HG03159 (cell line): ENCODE results near the gene PTPRN2.

Experiments used
- ATAC-seq: cut with Tn5 transposase; IDR thresholded peaks from one replicate; pipeline ENCODE4 v1.9.1; 2021; ENCODE audit warnings: mild to moderate bottlenecking, moderate library complexity; ENCODE audit not compliant: unreplicated experiment

PTPRN2 gene

DNA sequence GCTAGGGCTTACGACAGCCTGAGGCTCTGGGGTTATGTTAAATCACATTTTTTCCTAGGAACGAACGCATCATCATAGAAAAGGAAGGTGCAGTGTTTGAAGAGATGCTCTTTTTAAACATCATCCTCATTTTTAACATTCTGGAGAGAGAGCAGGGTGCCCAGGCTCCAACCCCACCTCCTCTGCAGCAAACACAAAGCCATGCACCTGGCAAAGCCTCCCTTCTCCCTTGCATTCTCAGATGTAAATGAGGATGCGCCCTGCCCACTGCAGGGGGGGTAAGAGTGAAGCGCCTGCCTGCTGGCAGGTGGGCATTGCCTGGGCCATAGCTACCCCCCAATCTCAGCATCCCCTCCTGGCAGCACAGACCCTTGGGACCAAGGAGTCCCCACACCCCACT, 92.4 kb downstream of the PTPRN2 start:
- no peak for ATAC-seq

DNA sequence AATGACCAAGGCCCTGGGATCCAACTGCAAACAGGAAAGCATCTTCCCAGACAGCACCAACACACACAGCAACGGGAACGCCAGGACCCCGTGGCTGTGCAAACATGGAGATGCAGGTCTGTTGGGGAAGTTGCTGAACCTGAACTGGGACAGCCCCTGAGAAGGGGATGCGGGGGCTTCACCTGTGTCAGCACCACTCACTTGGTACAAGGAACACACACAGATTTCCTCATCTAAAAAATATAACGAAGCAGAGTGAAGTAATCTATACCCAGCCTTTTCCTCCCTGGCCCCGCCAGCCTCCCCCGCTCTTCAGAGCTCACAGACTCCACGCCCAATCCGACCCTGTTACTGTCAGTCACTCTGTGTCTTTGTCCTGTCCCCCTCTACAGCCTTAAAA, 93.0 kb downstream of the PTPRN2 start:
- no peak for ATAC-seq

DNA sequence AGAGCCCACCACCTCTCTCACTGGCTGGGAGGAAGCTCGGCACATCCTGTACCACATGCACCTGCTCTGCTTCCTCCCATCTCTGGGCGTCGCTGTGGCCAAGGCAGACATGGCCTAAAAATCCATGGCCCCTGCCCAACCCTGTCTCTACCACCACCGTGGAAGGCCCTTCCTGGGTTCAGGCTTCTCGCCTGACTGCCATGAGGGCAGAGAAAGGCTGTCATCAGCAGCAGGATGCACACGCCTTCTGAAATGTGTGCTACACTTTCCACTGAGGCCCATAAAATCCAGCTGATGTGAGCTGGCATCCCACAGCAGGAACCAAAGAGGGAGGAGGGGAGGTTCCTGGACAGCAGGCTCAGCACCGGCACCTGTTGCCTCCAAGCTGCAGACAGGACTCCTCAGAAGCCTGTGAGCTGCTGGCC, 93.4 kb downstream of the PTPRN2 start:
- no peak for ATAC-seq

DNA sequence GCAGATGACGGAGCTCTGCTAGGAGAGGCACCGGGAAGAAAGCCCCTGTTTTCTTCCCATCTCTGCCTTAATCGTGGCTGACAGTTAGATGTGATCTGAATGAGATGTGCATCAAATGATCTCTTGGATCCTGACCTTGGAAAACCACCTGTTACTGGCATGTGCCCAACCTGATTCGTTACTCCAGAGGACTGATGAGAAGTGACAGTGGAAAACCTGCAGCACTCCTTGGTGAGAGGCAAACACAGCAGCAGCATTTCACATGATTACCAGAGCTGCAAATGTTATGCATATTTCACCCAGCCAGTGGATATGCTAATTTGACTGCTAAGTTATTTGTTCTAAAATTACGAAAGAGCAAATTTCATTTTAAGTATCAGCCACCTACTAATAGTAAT, 95.3 kb downstream of the PTPRN2 start:
- ATAC-seq: no peak

DNA sequence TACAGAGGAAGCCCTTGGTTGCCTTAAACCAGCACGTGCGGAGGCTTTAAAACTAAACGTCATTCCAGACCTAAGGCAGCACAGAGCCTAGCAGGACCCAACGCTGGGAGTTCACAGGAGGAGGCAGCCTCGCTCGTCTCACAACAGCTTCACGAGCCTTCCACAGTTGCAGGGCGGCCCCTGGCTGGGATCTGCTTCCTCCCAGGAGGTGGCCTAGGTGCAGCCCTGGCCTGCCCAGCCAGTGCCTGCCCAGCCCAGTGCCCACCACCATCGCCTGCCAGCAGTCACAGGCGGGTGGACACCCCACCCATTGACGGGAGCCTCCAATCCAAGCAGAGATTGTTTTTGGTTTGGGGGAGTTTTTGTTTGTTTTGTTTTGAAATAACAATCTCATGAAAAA, 96.5 kb downstream of the PTPRN2 start:
- ATAC-seq: no peak

DNA sequence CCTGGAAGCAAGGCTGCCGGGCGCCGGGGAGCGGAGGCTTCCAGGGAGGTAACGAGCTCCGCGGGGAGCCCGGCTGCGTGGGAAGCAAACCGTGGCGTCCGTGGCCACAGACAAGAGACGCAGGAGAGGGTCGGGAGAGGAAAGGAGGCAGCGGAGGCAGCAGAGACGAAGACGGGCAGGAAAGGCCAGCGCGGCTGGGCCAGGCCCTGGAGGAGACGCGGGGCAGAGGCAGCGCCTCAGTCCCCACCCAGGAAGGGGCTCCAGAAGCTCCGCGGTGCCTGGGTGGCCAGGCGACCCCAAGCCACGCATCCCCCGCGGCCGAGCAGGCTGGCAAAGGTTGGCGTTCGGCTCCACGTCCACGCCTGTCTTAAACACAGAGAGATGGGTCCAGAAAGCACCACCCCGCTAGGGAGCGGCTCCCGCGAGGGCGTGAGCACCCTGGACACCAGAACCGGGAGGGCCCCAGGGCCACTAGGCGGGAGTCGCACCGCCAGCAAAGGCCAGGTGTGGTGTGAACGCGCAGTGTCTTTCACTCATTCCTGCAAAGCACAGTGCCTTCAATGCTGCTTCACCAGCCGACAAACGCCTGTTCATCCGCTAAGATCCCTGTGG, 97.3 kb downstream of the PTPRN2 start:
- ATAC-seq: no peak

DNA sequence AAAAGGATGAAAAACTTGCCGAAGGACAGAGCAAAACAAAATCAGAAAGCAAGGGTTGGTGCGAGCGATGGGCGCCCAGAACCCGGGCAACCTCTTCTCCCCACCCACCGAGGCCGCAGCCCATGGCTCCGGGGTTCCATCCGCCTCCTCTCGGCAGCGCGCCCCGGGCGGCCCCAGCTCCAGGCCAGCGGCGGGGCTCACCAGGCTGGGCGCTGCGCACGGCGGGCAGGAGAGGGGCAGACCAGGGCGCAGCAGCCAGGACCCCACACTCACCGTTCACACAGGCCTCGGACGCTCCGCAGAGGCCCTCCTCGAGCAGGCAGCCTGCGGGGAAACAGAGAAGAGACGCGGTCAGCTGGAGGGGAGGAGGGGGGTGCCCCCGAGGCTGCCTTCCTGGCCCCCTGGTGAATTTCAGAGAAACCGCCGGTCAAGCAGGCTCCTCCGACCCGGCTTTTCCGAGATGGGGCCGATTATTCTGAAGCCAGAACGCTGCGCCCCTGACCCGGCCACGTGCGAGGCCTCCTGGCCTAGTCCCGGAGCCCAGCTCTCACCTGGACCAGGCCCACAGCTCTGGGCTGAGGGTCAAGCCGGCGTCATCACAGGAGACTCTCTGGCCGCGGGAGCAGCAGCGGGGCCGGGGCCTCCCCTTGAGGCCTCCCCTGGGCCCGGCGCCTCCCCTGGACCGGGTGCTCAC, 98.0 kb downstream of the PTPRN2 start:
- ATAC-seq: no peak

DNA sequence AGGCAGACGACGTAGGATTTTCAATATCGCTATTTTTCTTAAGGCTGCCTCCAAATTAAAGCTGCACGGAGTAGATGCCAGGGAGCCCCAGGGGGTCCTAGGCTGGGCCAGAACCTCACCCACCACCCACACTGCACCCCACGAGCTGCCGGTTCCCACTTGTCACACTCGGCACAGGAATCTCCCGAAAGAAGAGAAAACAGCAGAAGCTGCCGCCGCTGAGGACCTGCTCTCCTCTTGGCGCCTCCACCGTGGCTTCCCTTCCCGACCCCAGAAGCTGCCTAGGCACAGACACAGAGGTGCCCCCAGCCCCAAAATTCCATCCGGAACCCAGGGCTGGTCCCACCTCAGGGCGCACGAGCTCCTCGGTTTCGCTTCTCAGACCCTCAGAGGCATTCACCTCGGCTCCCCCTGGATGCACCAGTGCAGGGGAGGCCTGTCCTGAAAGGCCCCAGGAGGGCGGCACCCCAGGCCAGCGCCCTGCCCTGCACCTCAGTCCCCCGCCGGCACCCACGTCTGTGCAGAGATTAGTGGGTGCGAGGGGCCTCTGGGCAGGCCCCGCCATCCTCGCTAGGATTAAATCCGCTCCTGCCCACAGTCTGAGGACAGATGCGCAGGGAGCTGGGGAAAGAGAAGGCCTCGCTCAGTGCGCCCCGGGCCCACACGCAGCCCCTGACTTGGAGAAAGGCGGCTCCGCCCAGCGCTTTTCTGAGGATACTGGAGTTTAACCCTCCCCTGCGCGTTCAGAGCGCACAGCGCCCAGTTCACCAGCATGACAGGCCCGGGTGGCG, 99.2 kb downstream of the PTPRN2 start:
- no peak for ATAC-seq

DNA sequence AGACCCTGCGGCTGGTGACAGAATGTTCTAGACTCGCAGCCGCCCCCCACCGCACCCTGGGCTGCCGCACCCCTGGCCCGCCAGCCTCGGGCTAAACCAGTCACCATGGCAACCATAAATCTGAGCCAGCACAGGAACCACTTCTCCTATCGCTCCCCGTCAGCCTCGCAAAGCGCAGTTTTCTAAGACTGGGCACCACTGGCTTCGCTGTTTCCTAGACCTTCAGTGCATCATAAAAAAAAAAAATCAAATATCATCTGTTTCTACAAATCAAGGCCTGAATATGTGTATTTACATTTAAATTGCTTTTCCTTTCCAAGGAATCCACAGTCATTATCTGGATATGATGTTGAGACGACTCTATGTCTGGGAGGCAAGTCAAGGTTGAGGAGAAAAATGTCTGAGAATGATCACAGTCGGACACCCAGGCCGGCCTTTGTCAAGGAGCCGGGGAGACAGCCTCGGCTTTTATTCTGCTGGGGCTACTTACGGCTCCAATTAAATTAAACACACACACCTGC, 99.9 kb downstream of the PTPRN2 start:
- no peak for ATAC-seq

DNA sequence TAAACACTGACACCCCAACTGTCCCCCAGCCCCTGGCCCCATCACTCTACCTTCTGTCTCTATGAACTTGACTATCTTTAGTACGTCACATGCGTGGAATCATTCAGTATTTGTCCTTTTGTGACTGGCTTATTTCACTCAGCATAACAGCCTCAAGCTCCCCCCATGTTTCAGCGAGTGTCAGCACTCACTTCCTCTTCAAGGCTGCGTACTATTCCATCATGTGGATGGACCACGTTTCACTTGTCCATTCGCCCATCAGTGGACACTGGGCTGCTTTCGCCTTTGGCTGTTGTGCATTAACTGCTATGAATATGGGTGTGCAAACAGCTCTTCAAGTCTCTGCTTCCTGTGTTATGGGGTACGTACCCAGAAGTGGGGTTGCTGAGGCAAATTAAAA, 100.7 kb downstream of the PTPRN2 start:
- no peak for ATAC-seq

DNA sequence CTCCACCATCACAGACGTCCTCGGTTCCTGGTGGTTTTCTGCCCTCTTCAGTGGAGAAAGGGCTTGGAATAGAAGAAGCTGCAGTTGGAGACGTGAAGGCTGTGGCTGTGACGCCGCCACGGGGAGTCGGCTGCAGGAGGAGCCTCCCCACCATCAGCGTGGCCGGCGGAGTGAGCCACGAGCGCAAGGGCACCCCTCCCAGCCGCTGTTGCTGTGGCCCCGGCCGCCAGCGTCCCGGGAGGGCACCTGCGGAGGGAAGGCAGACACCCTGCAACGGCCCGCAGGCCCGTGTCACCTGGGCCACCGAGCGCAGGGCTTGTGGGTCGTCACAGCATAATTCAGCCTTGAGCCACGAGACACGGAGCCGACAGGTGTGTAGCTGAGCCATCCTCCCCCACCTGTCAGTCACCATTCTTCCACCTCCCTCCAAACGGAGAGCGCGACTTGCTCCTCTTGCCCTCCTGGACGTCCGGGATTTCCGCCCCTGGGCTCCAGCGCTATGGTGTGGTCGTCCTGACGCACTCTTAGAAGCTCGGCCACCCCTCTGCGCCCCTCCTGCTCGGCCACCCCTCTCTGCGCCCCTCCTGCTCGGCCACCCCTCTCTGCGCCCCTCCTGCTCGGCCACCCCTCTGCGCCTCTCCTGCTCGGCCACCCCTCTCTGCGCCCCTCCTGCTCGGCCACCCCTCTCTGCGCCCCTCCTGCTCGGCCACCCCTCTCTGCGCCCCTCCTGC, 102.7 kb downstream of the PTPRN2 start:
- no peak for ATAC-seq

DNA sequence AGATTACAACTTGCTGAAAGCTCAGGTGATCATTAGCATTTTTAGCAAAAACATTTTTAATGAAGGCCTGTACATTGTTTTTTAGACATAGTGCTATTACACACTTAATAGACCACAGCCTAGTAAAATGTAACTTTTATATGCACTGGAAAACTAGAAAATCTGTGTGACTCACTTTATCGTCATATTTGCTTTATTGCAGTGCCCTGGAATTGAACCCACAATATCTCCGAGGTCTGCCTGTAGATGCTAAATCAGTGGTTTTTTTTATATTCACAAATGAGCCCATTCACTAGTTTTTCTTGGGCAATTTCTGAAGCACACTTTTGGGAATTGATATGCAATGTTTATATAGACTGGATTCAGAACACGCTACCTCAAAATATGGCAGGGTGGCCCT, 105.1 kb downstream of the PTPRN2 start:
- no peak for ATAC-seq

DNA sequence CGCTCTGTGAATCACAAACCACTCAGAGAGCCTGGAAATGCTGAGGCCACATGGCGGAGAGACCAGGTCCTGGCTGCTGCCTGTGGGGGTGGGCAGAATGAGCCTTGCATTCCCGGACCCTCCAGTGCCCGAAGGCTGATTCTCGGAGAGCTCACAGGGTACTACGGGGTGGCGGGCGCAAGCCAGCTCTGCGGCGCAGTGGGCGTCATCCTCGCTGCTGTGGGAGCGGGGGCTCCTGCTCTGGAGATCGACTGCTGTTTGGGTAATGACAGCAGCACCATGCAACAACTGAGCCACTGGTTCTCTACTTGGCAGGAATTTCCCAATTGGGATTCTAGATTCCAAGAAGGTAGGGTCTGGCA, 108.0 kb downstream of the PTPRN2 start:
- no peak for ATAC-seq

DNA sequence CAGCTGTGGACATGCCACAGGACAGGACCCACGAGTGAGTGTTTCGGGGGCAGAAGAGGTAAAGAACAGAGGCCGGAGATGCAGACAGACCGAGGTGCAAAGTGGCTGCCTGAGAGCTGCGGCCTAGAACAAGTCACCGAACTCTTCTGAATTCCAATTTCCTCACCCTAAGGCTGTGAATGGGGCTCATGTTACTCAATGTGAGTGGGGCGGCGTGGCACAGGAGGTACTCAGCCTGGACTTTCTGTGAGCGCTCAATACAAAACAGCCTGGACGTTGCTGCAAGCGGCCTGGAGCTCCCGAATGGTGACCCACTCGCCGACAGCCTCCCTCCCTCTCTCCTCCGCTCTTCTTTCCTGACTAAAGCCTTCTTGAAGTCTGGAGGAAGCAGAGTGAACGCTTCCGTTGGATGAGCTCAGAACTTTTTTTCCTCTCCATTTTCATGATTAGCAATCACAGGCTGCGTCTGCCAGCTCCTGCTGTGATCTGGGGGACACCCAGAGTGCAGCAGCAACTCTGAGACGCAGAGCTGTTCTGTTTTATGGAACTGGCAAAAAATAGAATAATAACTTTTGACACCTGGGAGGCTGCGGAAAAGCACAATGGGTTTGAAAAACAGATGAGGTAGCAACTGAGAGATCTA, 108.5 kb downstream of the PTPRN2 start:
- ATAC-seq: no peak

DNA sequence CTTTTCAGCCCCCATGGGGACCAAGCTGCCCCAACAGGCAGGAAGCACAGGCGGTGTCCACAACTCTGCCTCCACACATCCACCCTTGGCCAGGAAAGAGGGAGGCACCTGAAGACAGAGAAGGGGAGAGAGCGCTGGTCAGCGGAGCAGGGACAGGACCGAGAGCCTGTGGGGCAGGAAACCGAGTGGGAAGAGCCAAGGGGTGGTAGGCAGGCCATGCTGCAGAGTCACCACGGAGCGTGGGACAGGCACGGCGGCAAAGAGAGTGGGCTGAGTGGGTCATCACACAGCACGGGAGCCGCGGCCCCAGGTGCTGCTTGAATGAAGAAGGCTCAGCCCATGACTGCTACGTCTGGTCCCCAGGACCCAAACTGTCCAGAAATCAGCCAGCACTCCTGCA, 109.8 kb downstream of the PTPRN2 start:
- ATAC-seq: no peak

DNA sequence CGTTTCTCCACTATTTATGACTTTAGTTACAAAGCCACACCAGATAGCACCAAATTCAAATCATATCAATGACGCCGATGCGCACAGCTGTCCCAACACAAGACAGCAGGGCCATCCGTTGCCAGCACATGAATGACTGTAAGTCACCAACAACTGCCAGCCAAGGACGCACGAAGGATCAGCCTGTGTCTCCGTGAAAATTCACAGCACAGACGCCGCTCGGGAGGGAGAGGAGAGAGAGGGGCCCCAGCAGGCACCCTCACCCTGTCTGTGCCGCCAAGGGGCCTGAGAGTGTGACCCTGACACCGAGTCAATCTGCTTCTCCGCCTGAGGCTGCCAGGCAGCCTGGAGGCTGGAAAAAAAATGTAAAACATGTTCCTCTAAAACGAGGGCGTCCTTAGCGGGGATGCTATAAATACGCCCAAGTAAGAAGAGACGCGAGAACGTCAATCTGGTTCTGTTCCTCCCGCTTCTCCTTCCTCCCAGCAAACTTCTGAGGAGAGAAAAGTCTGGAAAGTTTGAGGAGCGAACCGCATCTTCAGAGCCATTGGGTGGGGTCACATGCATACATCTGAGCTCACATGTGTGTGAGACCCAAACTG, 111.2 kb downstream of the PTPRN2 start:
- ATAC-seq: no peak

DNA sequence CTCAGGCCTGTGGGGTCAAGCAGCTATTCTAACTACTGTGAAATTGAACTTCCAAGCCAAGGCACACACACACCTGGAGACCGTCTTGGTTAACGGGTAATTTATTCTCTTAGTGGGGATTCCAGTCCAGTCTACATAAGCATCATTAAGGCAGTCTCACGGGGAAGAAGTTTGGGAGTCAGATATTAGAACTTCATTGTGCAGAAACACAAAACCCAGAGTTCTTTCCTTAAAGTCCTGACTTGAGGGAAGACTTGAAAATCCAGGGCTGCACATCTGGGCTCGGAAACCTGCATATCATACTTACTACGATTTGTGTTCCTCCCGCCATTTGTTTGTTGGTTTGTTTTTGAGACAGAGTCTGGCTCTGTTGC, 112.0 kb downstream of the PTPRN2 start:
- no peak for ATAC-seq

DNA sequence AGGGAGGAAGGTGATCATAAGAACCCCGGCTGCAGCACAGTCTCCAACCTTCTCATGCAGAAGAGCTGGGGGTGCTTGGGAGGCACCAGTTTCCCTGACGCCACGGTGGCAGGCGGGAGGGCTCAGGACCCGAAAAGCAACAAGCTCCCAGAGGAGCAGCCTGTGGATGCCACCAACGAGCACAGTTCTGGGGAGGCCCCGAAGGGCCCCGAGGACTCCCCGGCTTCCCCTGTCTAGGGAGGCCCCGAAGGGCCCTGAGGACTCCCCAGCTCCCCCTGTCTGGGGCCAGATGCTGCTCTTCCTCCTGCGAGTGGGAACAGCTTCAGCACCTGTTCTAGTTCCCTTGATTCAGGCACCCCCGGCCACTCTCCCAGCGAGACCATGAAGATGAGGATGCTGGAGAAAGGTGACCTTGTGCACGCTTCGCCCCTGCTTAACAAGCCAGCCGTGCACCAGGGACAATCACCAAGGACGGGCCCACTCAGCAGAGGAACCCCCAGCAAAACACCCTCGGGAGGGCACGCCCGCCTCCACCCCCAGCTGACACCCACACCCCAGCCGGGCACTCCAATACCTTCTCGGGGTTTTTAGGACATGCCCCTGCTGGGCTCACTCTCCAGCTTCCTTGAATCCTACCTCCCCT, 112.5 kb downstream of the PTPRN2 start:
- ATAC-seq: no peak

DNA sequence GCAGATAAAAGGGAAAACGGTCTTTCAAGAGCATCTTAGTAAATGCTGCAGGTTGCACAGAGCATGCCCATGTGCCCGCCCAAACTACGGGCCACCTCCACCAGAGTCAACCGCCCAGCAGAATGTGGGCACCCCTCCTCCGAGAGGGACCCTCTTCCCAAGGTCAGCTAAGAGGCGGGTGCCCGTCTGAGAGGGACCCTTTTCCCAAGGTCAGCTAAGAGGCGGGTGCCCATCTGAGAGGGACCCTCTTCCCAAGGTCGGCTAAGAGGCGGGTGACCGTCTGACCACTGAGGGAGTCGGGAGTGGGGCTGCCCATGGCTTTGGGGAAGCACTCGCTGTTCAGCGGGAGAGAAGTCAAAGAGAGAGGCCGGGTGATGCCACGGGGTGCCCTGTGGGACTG, 113.1 kb downstream of the PTPRN2 start:
- no peak for ATAC-seq

DNA sequence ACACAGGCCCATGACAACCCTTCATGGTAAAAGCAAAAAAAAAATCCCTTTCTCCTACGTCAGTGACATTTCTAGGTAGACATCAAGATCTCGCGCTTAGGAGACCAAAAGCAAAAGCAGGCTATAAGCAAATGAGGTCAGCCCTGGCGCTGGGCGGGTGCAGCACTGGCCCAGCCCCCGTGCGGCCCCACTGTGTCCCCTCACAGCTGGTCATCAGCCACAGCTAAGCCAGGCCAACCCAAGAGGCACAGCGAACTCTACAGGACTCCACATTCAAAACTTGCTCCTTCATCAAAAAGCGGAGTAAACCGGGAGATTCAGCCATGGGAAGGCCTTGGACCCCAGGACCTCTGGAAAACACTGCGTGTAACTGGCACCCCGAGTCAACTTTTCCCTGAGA, 113.7 kb downstream of the PTPRN2 start:
- ATAC-seq: no peak
